MCF 10A (cell line): Measurements from ENCODE around the gene CIPC. TPM values are rescaled to one million over a fixed set of nuclear protein-coding genes. Genes with fewer than 3 reads are reported as not detected.
A peak's percentile ranks its signal among the peaks of the same experiment; 100 is the strongest.

Source experiments
- BruUV-seq: library from RNA; stranded (reverse); fragments of 400-500 nt; replicated peaks from 2 replicates; lab custom pipeline; 2021; lab: Mats Ljungman, UMichigan
- CTCF ChIA-PET: fragments of 300-600 bp; sonication (Branson Sonifier 250); formaldehyde crosslinking; extraction: SDS; loops from one replicate; lab custom pipeline; 2021; ENCODE audit warnings: antibody characterized with exemption, inconsistent platforms; lab: Yijun Ruan, JAX
- POLR2A ChIA-PET: fragments of 300-600, 350-650 bp; sonication (Branson Sonifier 250); formaldehyde crosslinking; extraction: SDS; loops from one replicate; lab custom pipeline; 2020; ENCODE audit warnings: antibody characterized with exemption, inconsistent platforms; lab: Yijun Ruan, JAX
- DNase-seq: peaks from one replicate; pipeline ENCODE4 v3.0.0-alpha.2; 2018; ENCODE audit not compliant: unreplicated experiment
- H3K27ac Mint-ChIP-seq: one replicate; pipeline ENCODE4 v1.8.0; 2022; ENCODE audit warnings: mild to moderate bottlenecking, low read depth, mixed read lengths; ENCODE audit not compliant: unreplicated experiment
- H3K27me3 Mint-ChIP-seq: one replicate; pipeline ENCODE4 v1.8.0; 2022; ENCODE audit warnings: mixed read lengths; ENCODE audit not compliant: insufficient read depth, unreplicated experiment
- H3K36me3 Mint-ChIP-seq: one replicate; pipeline ENCODE4 v1.8.0; 2022; ENCODE audit warnings: mild to moderate bottlenecking, moderate library complexity, mixed read lengths; ENCODE audit not compliant: insufficient read depth, unreplicated experiment
- H3K4me1 Mint-ChIP-seq: one replicate; pipeline ENCODE4 v1.8.0; 2022; ENCODE audit warnings: mixed read lengths; ENCODE audit not compliant: insufficient read depth, unreplicated experiment
- H3K4me3 Mint-ChIP-seq: one replicate; pipeline ENCODE4 v1.8.0; 2022; ENCODE audit warnings: mild to moderate bottlenecking, moderate library complexity, mixed read lengths; ENCODE audit not compliant: unreplicated experiment
- H3K9me3 Mint-ChIP-seq: one replicate; pipeline ENCODE4 v1.8.0; 2022; ENCODE audit warnings: mixed read lengths; ENCODE audit not compliant: unreplicated experiment
- intact Hi-C: fragments of 100-400 bp; cut with micrococcal nuclease; formaldehyde crosslinking; loops from 2 replicates; pipeline ENCODE4 v1.14.1; 2022
- total RNA-seq: library from RNA; stranded (reverse); gene quantifications from 2 replicates; pipeline ENCODE4 v1.2.3, GENCODE V29; 2022
- TF ChIP-seq, protein P1 (sequence below): fragments of 200-600 bp; IDR thresholded peaks from one replicate; pipeline ENCODE4 v1.8.0; 2022; ENCODE audit warnings: antibody characterized with exemption, mild to moderate bottlenecking; ENCODE audit not compliant: unreplicated experiment

The CIPC gene
- total RNA-seq, 1 experiment from 2014 or later, result 9.7 TPM

GRCh38 chr14:77066578-77067172 lies 31.4 kb upstream of the CIPC start:
- no peaks in the 10 kb centered on the region for H3K9me3 Mint-ChIP-seq
- peaks cover 15% of the 10 kb centered on the region for H3K4me1 Mint-ChIP-seq
- no peaks in the 10 kb centered on the region for H3K27me3 Mint-ChIP-seq
- ChIA-PET CTCF (interaction anchor here (0.8 to 16.8 kb wide), 12 partner anchors 7 to 192 kb away, joined by 3 to 523 read pairs (median 64); partner anchors contain the start of genes CIPC and IRF2BPL), POLR2A (interaction anchor here (1.0 to 2.1 kb wide), 3 partner anchors 148 to 165 kb away, joined by 4 to 14 read pairs (median 9); no protein-coding TSS in a partner anchor)
- H3K27ac Mint-ChIP-seq, result no peak overlapping the region
- DNase-seq, result no peak
- no peaks in the 10 kb centered on the region for H3K36me3 Mint-ChIP-seq
- H3K4me3 Mint-ChIP-seq, result no peak overlapping the region
- intact Hi-C loops, result no loop called here
- BruUV-seq, result no TSS peak
- TF ChIP-seq, protein P1, sequence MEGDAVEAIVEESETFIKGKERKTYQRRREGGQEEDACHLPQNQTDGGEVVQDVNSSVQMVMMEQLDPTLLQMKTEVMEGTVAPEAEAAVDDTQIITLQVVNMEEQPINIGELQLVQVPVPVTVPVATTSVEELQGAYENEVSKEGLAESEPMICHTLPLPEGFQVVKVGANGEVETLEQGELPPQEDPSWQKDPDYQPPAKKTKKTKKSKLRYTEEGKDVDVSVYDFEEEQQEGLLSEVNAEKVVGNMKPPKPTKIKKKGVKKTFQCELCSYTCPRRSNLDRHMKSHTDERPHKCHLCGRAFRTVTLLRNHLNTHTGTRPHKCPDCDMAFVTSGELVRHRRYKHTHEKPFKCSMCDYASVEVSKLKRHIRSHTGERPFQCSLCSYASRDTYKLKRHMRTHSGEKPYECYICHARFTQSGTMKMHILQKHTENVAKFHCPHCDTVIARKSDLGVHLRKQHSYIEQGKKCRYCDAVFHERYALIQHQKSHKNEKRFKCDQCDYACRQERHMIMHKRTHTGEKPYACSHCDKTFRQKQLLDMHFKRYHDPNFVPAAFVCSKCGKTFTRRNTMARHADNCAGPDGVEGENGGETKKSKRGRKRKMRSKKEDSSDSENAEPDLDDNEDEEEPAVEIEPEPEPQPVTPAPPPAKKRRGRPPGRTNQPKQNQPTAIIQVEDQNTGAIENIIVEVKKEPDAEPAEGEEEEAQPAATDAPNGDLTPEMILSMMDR, result no peak

DNA sequence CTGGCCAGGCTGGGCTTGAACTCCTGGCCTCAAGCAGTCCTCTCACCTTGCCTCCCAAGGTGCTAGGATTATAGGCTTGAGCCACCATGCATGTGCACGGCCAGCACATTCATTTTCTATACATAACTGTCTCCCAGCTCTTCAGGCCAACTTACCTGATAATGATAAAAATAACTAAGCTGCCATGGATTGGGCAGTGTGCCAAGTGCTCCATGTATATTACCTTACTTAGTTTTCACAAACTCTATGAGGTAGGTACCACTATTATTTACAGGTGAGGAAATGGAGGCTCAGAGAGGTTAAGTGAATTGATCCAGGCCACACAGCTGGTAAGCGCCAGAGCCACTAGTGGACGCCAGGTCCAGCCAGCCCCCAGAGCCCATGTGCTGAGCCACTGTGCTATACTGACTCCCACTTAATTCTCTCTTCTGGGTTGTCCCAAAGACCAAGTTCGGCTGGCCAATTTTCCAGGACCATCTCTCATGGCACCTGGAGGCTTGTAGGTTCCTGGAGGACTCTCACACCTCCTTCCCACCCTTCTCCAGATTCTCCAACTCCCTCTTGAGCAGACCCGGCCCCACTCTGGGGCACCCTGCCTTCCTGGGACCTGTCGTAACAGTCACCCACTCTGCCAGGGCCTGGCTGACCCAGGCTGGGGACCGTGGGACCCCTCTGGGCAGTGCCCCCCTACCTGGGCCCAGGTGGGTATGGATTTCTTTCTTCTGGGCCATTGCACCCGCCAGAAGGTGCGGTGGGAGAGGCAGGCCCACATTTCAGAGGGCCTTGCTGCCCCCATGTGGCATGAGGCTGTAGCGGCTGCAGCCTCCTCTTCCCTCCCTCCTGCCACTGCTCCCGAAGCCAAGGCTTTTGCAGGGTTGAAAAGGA lies 30.2 kb upstream of the CIPC start:
- no TSS peak for BruUV-seq
- peaks cover 23% of the 10 kb centered on the region for H3K4me1 Mint-ChIP-seq
- no peaks in the 10 kb centered on the region for H3K36me3 Mint-ChIP-seq
- no peaks in the 10 kb centered on the region for H3K9me3 Mint-ChIP-seq
- ChIA-PET CTCF (interaction anchor here (0.6 to 16.8 kb wide), 41 partner anchors 8 to 1440 kb away, joined by 3 to 523 read pairs (median 5); partner anchors contain the start of genes ANGEL1, CIPC and IRF2BPL), POLR2A (interaction anchor here (0.8 to 2.1 kb wide), 9 partner anchors 23 to 192 kb away, joined by 3 to 14 read pairs (median 6); partner anchors contain the start of gene IRF2BPL)
- H3K4me3 Mint-ChIP-seq, result no peak overlapping the region
- H3K27me3 Mint-ChIP-seq, result no peaks in the 10 kb centered on the region
- H3K27ac Mint-ChIP-seq, result no peak overlapping the region
- peak; percentile 74 for DNase-seq
- TF ChIP-seq, protein P1, result peak; percentile 87
- intact Hi-C loops, result loop anchor here (1.0 kb wide), 4 partner anchors 41 to 155 kb away; no protein-coding TSS in a partner anchor

GRCh38 chr14:77068517-77069200 lies 29.4 kb upstream of the CIPC start:
- BruUV-seq, result no TSS peak
- H3K4me3 Mint-ChIP-seq, result no peak overlapping the region
- peaks cover 23% of the 10 kb centered on the region for H3K4me1 Mint-ChIP-seq
- H3K36me3 Mint-ChIP-seq, result no peaks in the 10 kb centered on the region
- intact Hi-C loops, result loop anchor here (1.0 kb wide), 4 partner anchors 41 to 155 kb away; no protein-coding TSS in a partner anchor
- H3K9me3 Mint-ChIP-seq, result no peaks in the 10 kb centered on the region
- no peak overlapping the region for H3K27ac Mint-ChIP-seq
- ChIA-PET POLR2A (interaction anchor here (0.8 to 2.1 kb wide), 10 partner anchors 9 to 193 kb away, joined by 3 to 25 read pairs (median 5); partner anchors contain the start of gene IRF2BPL), CTCF (interaction anchor here (0.6 to 16.8 kb wide), 43 partner anchors 8 to 1441 kb away, joined by 3 to 523 read pairs (median 5); partner anchors contain the start of genes ANGEL1, CIPC and IRF2BPL)
- DNase-seq, result no peak
- H3K27me3 Mint-ChIP-seq, result no peaks in the 10 kb centered on the region
- TF ChIP-seq, protein P1, result no peak
